Epithelial cell of esophagus (primary cell): ENCODE results near the gene YAE1.

Source experiments
- DNase-seq: peaks from one replicate; pipeline ENCODE4 v3.0.0; 2010; ENCODE audit warnings: low read depth
- H3K4me3 ChIP-seq: 2 replicates; pipeline ENCODE4 v1.5.1; 2011; ENCODE audit warnings: mild to moderate bottlenecking, low read length, control low read depth
- CTCF ChIP-seq: IDR thresholded peaks from 2 replicates; pipeline ENCODE4 v1.5.1; 2011; ENCODE audit warnings: low read depth, mild to moderate bottlenecking, low read length, control low read depth, inconsistent platforms; ENCODE audit not compliant: insufficient read depth; ENCODE audit errors: missing control alignments

Gene YAE1

GRCh38 chr7:39617005-39617404, 50.8 kb downstream of the YAE1 start:
- no peak for TF ChIP-seq CTCF
- no peak overlapping the region for H3K4me3 ChIP-seq
- DNase-seq, result peak; percentile 38

- TF ChIP-seq CTCF, result no peak
- no peak overlapping the region for H3K4me3 ChIP-seq
- DNase-seq, result no peak
Observed at GRCh38 chr7:39618868-39619267, 52.7 kb downstream of the YAE1 start.

GRCh38 chr7:39620486-39620885, 54.3 kb downstream of the YAE1 start:
- no peak for DNase-seq
- H3K4me3 ChIP-seq, result no peak overlapping the region
- no peak for TF ChIP-seq CTCF

GRCh38 chr7:39621261-39621660, 55.1 kb downstream of the YAE1 start:
- no peak for TF ChIP-seq CTCF
- peak; percentile 86 for DNase-seq

GRCh38 chr7:39621784-39622411, 55.7 kb downstream of the YAE1 start:
- DNase-seq, result no peak
- H3K4me3 ChIP-seq, result peak overlapping the region; percentile 82
- no peak for TF ChIP-seq CTCF

More at GRCh38 chr7:39621261-39621660, 55.1 kb downstream of the YAE1 start:
- no peak overlapping the region for H3K4me3 ChIP-seq
